ENCODE data around the gene SUSD5.
"Not testable (repeated sequence)": the region's sequence is repeated elsewhere in the genome, so short reads cannot be mapped to it uniquely, and the experiment has no call there.

SUSD5 gene

GRCh38 chr3:33115024-33115768 is 103.4 kb downstream of the SUSD5 start:
- no peak for DNase-seq (ENCODE audit: low read depth)

GRCh38 chr3:33114622-33115023 is 104.0 kb downstream of the SUSD5 start:
- DNase-seq (ENCODE audit: low read depth) = no peak

- DNase-seq (ENCODE audit: low read depth) = peak; percentile 75
Observed at GRCh38 chr3:33113772-33114621, 104.6 kb downstream of the SUSD5 start, which contains the start of gene CRTAP. Gene CRTAP (plus strand): TSS chr3:33114014. CDS start chr3:33114078, 64 bp downstream.

- DNase-seq (ENCODE audit: low read depth) = no peak
Observed at GRCh38 chr3:33111581-33111980, 107.0 kb downstream of the SUSD5 start.

DNA sequence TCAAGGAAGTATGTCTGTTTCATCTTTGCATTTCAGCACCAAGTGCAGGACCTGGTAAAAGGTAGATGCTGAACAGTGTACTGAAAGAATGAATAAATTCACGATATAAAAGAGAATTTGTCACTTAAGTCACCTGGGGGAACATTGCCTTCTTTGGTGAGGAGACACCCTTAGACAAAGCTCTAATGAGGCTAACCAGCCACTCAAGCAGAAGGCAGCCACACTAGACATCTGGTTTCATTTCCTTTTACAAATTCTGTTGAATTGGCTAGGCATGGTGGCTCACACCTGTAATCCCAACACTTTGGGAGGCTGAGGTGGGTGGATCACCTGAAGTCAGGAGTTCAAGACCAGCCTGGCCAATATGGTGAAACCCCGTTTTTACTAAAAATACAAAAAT is 111.8 kb downstream of the SUSD5 start:
- not testable (repeated sequence) for DNase-seq (ENCODE audit: low read depth)

DNA sequence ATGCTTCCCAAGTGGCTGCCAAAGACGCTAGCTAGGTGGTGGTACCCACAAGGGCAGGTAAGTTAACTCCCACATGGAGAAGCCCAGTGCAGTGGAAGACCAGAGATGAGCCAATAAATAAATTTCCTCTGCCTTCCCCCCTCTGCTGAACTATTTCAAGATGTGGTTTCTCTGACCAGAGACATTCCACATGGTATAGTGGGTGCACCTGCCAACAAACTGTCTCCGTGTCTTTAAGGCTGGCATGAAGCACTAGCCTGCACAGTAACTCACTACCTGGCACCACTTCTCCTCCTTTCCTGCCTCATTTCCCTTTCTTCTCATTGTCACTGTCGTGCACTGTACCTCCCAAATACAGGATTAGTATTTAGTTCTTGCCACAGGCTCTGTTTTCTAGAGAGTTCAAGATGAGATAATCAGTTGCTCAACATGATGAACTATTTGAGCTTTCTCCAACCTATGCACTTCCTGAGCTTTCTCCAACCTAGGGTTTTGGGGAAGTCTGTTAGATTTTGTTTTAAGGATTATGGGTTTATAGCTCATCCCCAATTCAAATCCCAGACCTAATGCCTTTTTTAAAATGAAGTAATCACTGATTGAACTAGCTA is 113.2 kb downstream of the SUSD5 start:
- no peak for DNase-seq (ENCODE audit: low read depth)

GRCh38 chr3:33104803-33105202 is 113.8 kb downstream of the SUSD5 start:
- DNase-seq (ENCODE audit: low read depth) = no peak

DNA sequence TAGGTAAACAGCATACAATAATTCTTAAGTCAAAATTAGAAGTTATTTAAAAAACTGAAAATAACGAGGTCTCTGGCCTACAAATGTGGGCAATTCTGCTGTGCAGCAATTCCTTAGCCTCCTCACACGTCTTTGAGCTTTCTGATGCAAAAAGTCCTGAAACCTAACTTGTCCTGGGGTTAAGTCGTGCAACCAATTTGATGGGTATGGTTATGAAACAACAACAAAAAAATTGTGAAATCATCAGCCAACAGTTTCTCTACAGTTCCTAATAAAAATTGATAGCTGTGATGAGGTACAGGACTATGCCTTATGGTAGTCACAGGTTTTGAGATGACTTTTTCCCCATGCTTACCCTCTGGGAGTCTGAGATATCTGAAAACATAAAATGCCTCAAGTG is 115.1 kb downstream of the SUSD5 start:
- no peak for DNase-seq (ENCODE audit: low read depth)

- DNase-seq (ENCODE audit: low read depth) = no peak
Observed at GRCh38 chr3:33103034-33103433, 115.6 kb downstream of the SUSD5 start.

GRCh38 chr3:33100229-33100628 is 118.4 kb downstream of the SUSD5 start:
- DNase-seq (ENCODE audit: low read depth) = no peak

All from stimulated activated CD4-positive, alpha-beta T cell treated with anti-CD3 and anti-CD28 coated beads, Interleukin-2, amount 100 ng/mL, for 4 hours (primary cell).